Fibroblast of pulmonary artery (primary cell): ENCODE results near the gene OR6C65.
"Not testable (repeated sequence)": the region's sequence is repeated elsewhere in the genome, so short reads cannot be mapped to it uniquely, and the experiment has no call there.

Experiments
- DNase-seq: peaks from one replicate; pipeline ENCODE4 v3.0.0-alpha.2; 2010; ENCODE audit warnings: low read depth
- H3K4me3 ChIP-seq: replicated peaks from 2 replicates; pipeline ENCODE4 v1.5.1; 2011; ENCODE audit warnings: low read depth, mild to moderate bottlenecking, control low read depth, low read length, moderate library complexity
- CTCF ChIP-seq: IDR thresholded peaks from 2 replicates; pipeline ENCODE4 v1.5.1; 2011; ENCODE audit warnings: mild to moderate bottlenecking, control low read depth, low read length, inconsistent platforms; ENCODE audit errors: missing control alignments

OR6C65 gene

GRCh38 chr12:55396326-55396725, 4.0 kb upstream of the OR6C65 start:
- DNase-seq = no peak
- no peak for TF ChIP-seq CTCF
- no peak overlapping the region for H3K4me3 ChIP-seq

- TF ChIP-seq CTCF = no peak
Observed at GRCh38 chr12:55407866-55408265, 7.5 kb downstream of the OR6C65 start.

DNA sequence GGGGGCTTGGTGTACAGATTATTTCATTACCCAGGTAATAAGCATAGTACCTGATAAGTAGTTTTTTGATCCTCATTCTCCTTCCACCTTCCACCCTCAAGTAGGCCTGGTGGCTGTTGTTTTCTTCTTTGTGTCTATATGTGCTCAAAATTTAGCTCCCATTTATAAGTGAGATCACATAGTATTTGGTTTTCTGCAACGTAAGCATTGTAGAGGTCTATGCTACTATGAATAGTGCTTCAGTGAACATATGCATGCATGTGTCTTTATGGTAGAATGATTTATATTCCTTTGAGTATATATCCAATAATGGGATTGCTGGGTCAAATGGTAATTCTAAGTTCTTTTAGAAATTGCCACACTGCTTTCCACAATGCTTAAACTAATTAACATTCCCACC, 8.8 kb downstream of the OR6C65 start:
- DNase-seq, H3K4me3 ChIP-seq: not testable (repeated sequence)

More at GRCh38 chr12:55407866-55408265, 7.5 kb downstream of the OR6C65 start:
- no peak for DNase-seq
- no peak overlapping the region for H3K4me3 ChIP-seq

DNA sequence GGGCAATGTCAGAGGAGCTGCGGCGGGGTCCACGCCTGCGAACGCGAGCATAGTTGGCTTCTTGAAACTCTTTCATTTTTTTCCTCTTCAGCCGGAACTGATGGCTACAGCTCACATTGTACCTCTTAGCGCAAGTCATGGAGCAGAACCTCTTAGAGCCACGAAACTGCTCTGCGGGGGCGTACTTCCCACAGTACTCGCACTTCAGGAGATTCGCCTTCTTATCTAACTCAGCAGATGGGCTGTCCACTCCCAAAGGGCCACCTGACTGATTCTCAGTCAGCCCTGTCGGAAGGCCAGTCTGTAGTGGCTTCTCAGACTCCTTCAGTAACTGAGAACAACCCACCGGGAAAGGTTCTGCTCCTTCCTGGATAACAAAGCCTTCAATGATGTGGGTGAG, 11.8 kb downstream of the OR6C65 start:
- H3K4me3 ChIP-seq, DNase-seq: not testable (repeated sequence)

DNA sequence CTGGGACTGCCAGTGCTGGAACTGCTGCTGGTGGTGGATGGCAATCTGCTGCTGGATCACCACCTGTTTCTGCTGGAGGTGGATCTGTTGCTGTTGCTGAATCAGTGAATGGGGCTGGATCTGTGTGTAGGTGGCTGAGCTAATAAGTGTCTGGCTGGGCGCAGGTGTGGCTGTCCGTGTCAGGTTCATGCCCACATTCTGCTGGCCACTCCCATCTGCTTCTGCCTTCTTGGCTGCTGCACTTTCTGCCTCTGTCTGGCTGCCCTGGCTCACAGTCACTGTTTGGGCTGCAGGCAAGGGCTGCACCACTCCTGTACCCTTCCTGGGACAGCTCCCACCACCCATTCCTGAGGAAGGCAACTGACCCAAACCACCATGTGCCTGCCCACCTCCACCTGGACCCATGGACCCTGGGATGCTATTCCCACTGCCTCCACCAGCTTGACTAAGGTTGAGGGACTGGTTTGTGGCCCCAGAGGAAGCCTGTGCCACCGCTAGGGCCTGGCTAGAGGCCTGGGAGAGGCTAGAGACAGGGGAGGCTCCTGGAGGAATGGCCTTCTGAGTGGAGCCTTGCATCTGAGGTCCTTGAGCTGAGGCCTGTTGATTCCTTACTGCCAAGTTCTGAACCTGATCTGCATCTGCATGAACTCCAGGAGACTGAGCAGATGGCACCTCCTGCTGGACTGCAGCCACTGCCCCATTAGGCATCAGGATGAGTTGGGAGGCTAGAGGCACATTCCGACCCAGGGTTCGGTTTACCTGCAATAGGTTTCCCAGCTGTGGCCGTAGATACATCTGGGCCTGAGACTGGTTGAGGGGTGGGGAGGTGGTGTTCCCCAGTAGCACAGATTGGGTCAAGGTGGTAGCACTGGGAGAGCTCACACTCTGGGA, 13.4 kb downstream of the OR6C65 start:
- not testable (repeated sequence) for DNase-seq, H3K4me3 ChIP-seq

DNA sequence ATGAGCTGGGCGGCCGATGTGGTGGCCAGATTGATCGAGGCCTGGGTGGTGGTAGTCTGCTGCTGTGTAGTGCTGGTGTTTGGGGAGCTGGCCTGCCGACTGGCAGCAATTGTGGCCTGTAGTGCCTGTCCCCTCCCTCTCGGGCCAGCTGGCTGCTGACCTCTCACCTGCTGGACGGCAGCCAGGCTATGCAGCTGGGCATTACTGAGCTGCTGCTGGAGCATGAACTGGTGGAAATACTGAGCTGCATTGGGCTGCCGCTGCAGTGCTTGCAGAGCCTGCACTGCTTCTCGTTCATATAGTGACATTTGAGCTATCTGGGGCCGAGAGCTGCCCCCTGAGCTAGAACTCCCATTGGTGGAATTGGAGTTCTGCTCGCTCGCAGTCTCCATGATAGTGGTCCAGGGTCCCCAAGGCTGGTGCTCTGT, 14.1 kb downstream of the OR6C65 start:
- not testable (repeated sequence) for H3K4me3 ChIP-seq, DNase-seq

DNA sequence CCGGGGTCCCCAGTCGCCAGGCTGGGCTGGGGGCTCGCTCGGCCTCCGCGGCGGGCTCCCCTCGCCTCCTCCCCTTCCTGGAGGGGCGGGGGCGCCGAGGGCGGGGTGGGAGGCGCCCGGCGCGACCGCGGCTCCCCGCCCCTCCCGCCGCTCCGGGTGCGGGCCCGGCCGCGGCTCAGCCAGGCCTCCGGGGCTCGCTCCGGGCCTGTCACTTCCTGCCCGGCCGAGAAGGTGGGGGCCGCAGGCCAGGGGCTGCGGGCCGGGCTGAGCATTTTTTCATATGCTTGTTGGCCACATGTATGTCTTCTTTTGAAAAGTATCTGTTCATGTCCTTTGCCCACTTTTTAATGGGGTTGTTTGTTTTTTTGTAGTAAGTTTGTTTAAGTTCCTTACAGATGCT, 14.6 kb downstream of the OR6C65 start:
- not testable (repeated sequence) for H3K4me3 ChIP-seq, DNase-seq

GRCh38 chr12:55416961-55417360, 16.6 kb downstream of the OR6C65 start:
- TF ChIP-seq CTCF = no peak
- no peak for DNase-seq
- no peak overlapping the region for H3K4me3 ChIP-seq

- H3K4me3 ChIP-seq = no peak overlapping the region
- no peak for DNase-seq
- no peak for TF ChIP-seq CTCF
Observed at GRCh38 chr12:55420307-55420962, 20.1 kb downstream of the OR6C65 start.
